CD8-positive, alpha-beta memory T cell (primary cell): ENCODE measurements around the gene UNC5C. TPM values are rescaled to one million over a fixed set of nuclear protein-coding genes. Genes with fewer than 3 reads are reported as not detected.

Experiments
- CTCF ChIA-PET: fragments of 350-600 bp; sonication (Branson Sonifier 250); formaldehyde crosslinking; loops from one replicate; lab custom pipeline; 2021; ENCODE audit warnings: antibody characterized with exemption; lab: Charles Lee
- POLR2A ChIA-PET: fragments of 350-600 bp; sonication (Branson Sonifier 250); formaldehyde crosslinking; loops from one replicate; lab custom pipeline; 2021; ENCODE audit warnings: antibody characterized with exemption; lab: Charles Lee
- DNase-seq, 5 donors: peaks; one replicate each; pipeline versions ENCODE4 v3.0.0 to v3.0.0-alpha.2; 2020 to 2022; ENCODE audit warnings: mixed read lengths in 1 of 5
- H3K27ac ChIP-seq: one replicate; pipeline ENCODE4 v1.7.0; 2013; ENCODE audit warnings: low read depth, mild to moderate bottlenecking, low read length, moderate library complexity
- H3K27me3 ChIP-seq: 2 replicates; pipeline ENCODE4 v1.7.0; 2013; ENCODE audit warnings: low read length, mild to moderate bottlenecking; ENCODE audit not compliant: insufficient read depth, poor library complexity, severe bottlenecking
- H3K36me3 ChIP-seq: 2 replicates; pipeline ENCODE4 v1.7.0; 2013; ENCODE audit warnings: mild to moderate bottlenecking, low read length, moderate library complexity; ENCODE audit not compliant: insufficient read depth
- H3K4me1 ChIP-seq: 2 replicates; pipeline ENCODE4 v1.7.0; 2013; ENCODE audit warnings: mild to moderate bottlenecking, low read length, moderate library complexity; ENCODE audit not compliant: insufficient read depth
- H3K4me3 ChIP-seq: 2 replicates; pipeline ENCODE4 v1.7.0; 2013; ENCODE audit warnings: mild to moderate bottlenecking, low read length
- H3K9me3 ChIP-seq: 2 replicates; pipeline ENCODE4 v1.7.0; 2013; ENCODE audit warnings: mild to moderate bottlenecking, low read length
- H3K27ac Mint-ChIP-seq, 8 donors: one replicate each; pipeline ENCODE4 v1.8.0; 2020 to 2021; ENCODE audit warnings: mixed read lengths in 8 of 8, mild to moderate bottlenecking in 6 of 8, inconsistent platforms in 3 of 8, moderate library complexity in 3 of 8
- H3K27me3 Mint-ChIP-seq, 2 donors: one replicate each; pipeline ENCODE4 v1.8.0; 2020 to 2021; ENCODE audit warnings: mixed read lengths in 2 of 2, mild to moderate bottlenecking in 1 of 2, moderate library complexity in 1 of 2
- H3K36me3 Mint-ChIP-seq, 3 donors: one replicate each; pipeline ENCODE4 v1.8.0; 2020 to 2021; ENCODE audit warnings: mixed read lengths in 3 of 3, inconsistent platforms in 1 of 3, mild to moderate bottlenecking in 1 of 3
- H3K4me1 Mint-ChIP-seq, 3 donors: one replicate each; pipeline ENCODE4 v1.8.0; 2020 to 2021; ENCODE audit warnings: mixed read lengths in 3 of 3, inconsistent platforms in 1 of 3, mild to moderate bottlenecking in 1 of 3
- H3K4me3 Mint-ChIP-seq, 7 donors: one replicate each; pipeline ENCODE4 v1.8.0; 2020 to 2021; ENCODE audit warnings: mixed read lengths in 7 of 7, mild to moderate bottlenecking in 6 of 7, moderate library complexity in 4 of 7, inconsistent platforms in 2 of 7
- H3K9me3 Mint-ChIP-seq, 5 donors: one replicate each; pipeline ENCODE4 v1.8.0; 2020 to 2022; ENCODE audit warnings: mixed read lengths in 5 of 5, mild to moderate bottlenecking in 3 of 5, moderate library complexity in 2 of 5, inconsistent platforms in 1 of 5
- polyA plus RNA-seq: library from polyadenylated mRNA; unstranded; fragments of 300-500 nt; fragmentation: Illumina TruSeq; gene quantifications from one replicate; pipeline ENCODE4 v1.2.3, GENCODE V29; 2021
- total RNA-seq, 2 experiments: library from RNA; stranded (reverse); gene quantifications; one replicate each; pipeline ENCODE4 v1.2.3, GENCODE V29; 2021

Gene UNC5C
- total and polyA plus RNA-seq, 3 experiments from 2014 or later: not detected

DNA sequence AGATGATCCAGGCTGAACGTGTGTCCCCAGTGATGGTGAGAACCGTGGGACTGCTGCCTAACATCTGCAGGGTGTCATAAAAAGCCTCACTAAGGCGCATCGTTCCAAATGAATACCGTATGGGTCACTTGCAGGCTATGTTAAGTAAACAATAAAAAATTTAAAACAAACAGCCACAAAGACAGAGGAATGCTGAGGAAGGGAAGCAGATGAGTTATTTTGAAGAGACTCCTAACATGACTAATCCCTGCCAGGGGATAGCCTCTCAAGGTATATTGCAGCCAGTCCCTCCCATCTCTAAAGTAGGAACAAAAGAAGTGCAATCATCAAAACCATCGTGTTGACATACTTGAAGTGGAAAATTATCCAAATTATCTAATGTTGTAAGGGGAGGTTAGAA lies 83.8 kb downstream of the UNC5C start:
- H3K9me3 ChIP-seq: no peaks in the 10 kb centered on the region
- H3K27me3 Mint-ChIP-seq: no peaks in the 10 kb centered on the region
- peaks cover 0 to 9% (median 6%) of the 10 kb centered on the region in 5 donors for H3K9me3 Mint-ChIP-seq
- CTCF ChIA-PET: no interaction called here
- no peaks in the 10 kb centered on the region for H3K27me3 ChIP-seq
- no peak overlapping the region for H3K4me3 ChIP-seq
- POLR2A ChIA-PET: no interaction called here
- no peaks in the 10 kb centered on the region for H3K36me3 Mint-ChIP-seq
- no peaks in the 10 kb centered on the region for H3K4me1 ChIP-seq
- no peak overlapping the region for H3K27ac ChIP-seq
- no peak for DNase-seq
- H3K4me1 Mint-ChIP-seq: no peaks in the 10 kb centered on the region
- no peaks in the 10 kb centered on the region for H3K36me3 ChIP-seq
- H3K27ac Mint-ChIP-seq: no peak overlapping the region
- no peak overlapping the region for H3K4me3 Mint-ChIP-seq

GRCh38 chr4:95462921-95463320 lies 85.9 kb downstream of the UNC5C start:
- H3K4me1 Mint-ChIP-seq: no peaks in the 10 kb centered on the region
- POLR2A ChIA-PET: no interaction called here
- H3K4me3 Mint-ChIP-seq: no peak overlapping the region
- Histone ChIP-seq H3K4me3 (no peak overlapping the region), H3K27me3 (no peaks in the 10 kb centered on the region), H3K27ac (no peak overlapping the region), H3K4me1 (no peaks in the 10 kb centered on the region), H3K36me3 (no peaks in the 10 kb centered on the region), H3K9me3 (no peaks in the 10 kb centered on the region)
- no peak for DNase-seq
- H3K36me3 Mint-ChIP-seq: no peaks in the 10 kb centered on the region
- CTCF ChIA-PET: no interaction called here
- no peaks in the 10 kb centered on the region for H3K27me3 Mint-ChIP-seq
- H3K9me3 Mint-ChIP-seq: peaks cover 0 to 9% (median 6%) of the 10 kb centered on the region in 5 donors
- H3K27ac Mint-ChIP-seq: no peak overlapping the region

- Mint-ChIP-seq H3K27me3 (no peaks in the 10 kb centered on the region), H3K36me3 (no peaks in the 10 kb centered on the region), H3K4me3 (no peak overlapping the region), H3K9me3 (peaks cover 0 to 7% (median 1%) of the 10 kb centered on the region in 5 donors), H3K4me1 (no peaks in the 10 kb centered on the region), H3K27ac (no peak overlapping the region)
- H3K36me3 ChIP-seq: no peaks in the 10 kb centered on the region
- POLR2A ChIA-PET: no interaction called here
- H3K4me1 ChIP-seq: no peaks in the 10 kb centered on the region
- H3K27ac ChIP-seq: no peak overlapping the region
- no peaks in the 10 kb centered on the region for H3K9me3 ChIP-seq
- H3K27me3 ChIP-seq: no peaks in the 10 kb centered on the region
- DNase-seq: no peak
- CTCF ChIA-PET: no interaction called here
- H3K4me3 ChIP-seq: no peak overlapping the region
Observed at GRCh38 chr4:95457353-95457752, 91.4 kb downstream of the UNC5C start.

- DNase-seq: no peak
- H3K4me1 Mint-ChIP-seq: no peaks in the 10 kb centered on the region
- H3K4me3 Mint-ChIP-seq: no peak overlapping the region
- ChIA-PET POLR2A (no interaction called here), CTCF (no interaction called here)
- H3K36me3 ChIP-seq: no peaks in the 10 kb centered on the region
- H3K27ac Mint-ChIP-seq: no peak overlapping the region
- no peaks in the 10 kb centered on the region for H3K9me3 ChIP-seq
- no peaks in the 10 kb centered on the region for H3K4me1 ChIP-seq
- peaks cover 0 to 11% (median 0%) of the 10 kb centered on the region in 5 donors for H3K9me3 Mint-ChIP-seq
- no peak overlapping the region for H3K4me3 ChIP-seq
- no peaks in the 10 kb centered on the region for H3K27me3 Mint-ChIP-seq
- H3K27ac ChIP-seq: no peak overlapping the region
- H3K36me3 Mint-ChIP-seq: no peaks in the 10 kb centered on the region
- H3K27me3 ChIP-seq: no peaks in the 10 kb centered on the region
Observed at GRCh38 chr4:95450294-95450693, 98.5 kb downstream of the UNC5C start.

DNA sequence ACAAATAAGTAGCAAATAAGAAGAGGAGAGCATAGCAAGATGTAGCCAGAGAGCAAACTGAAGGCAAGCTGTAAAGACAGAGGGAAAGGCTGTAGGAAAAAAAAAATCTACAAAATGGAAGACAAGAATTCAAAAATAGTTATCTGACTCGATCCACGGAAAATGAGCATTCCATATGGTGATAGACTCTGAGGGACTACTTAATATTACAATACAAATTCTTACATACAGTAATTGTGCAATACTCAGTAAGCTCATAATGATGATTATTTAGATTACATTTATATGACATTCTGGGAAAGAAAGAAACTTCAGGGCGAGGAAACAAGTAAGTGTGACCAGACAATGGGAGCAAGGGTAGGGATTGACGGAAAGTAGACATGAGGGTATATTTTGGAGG lies 102.6 kb downstream of the UNC5C start:
- ChIA-PET POLR2A (no interaction called here), CTCF (no interaction called here)
- H3K4me1 ChIP-seq: no peaks in the 10 kb centered on the region
- no peaks in the 10 kb centered on the region for H3K27me3 Mint-ChIP-seq
- DNase-seq: no peak
- H3K4me3 ChIP-seq: no peak overlapping the region
- H3K36me3 ChIP-seq: no peaks in the 10 kb centered on the region
- peaks cover 0 to 6% (median 2%) of the 10 kb centered on the region in 5 donors for H3K9me3 Mint-ChIP-seq
- H3K9me3 ChIP-seq: no peaks in the 10 kb centered on the region
- no peak overlapping the region for H3K27ac Mint-ChIP-seq
- H3K36me3 Mint-ChIP-seq: no peaks in the 10 kb centered on the region
- H3K4me1 Mint-ChIP-seq: no peaks in the 10 kb centered on the region
- no peak overlapping the region for H3K27ac ChIP-seq
- no peak overlapping the region for H3K4me3 Mint-ChIP-seq
- no peaks in the 10 kb centered on the region for H3K27me3 ChIP-seq

DNA sequence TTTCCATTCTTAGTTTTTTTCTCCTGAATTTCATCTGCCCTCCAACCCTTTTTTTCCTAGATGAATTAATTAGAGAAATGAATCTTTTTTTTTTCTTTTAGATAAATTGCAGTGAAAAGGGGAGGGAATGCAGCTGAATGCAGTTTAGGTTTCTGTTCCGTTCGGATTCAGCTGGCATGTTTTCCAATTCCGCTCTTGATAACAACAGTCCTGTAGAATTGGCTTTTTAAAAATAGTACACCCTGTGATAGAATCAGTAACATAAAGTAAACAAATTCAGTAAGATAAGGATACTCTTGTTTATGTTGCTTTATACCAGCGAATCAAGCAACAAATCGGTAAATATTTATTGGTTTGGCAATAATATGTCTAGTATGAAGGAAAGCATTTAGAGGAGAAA lies 103.5 kb downstream of the UNC5C start:
- POLR2A ChIA-PET: no interaction called here
- H3K4me3 Mint-ChIP-seq: no peak overlapping the region
- DNase-seq: no peak
- Histone ChIP-seq H3K36me3 (no peaks in the 10 kb centered on the region), H3K27me3 (no peaks in the 10 kb centered on the region), H3K9me3 (no peaks in the 10 kb centered on the region), H3K4me3 (no peak overlapping the region), H3K4me1 (no peaks in the 10 kb centered on the region), H3K27ac (no peak overlapping the region)
- CTCF ChIA-PET: no interaction called here
- H3K27ac Mint-ChIP-seq: no peak overlapping the region
- H3K9me3 Mint-ChIP-seq: peaks cover 0 to 6% (median 2%) of the 10 kb centered on the region in 5 donors
- no peaks in the 10 kb centered on the region for H3K4me1 Mint-ChIP-seq
- H3K27me3 Mint-ChIP-seq: no peaks in the 10 kb centered on the region
- no peaks in the 10 kb centered on the region for H3K36me3 Mint-ChIP-seq

GRCh38 chr4:95444812-95445211 lies 104.0 kb downstream of the UNC5C start:
- Mint-ChIP-seq H3K9me3 (peaks cover 0 to 6% (median 2%) of the 10 kb centered on the region in 5 donors), H3K4me3 (no peak overlapping the region), H3K27ac (no peak overlapping the region), H3K36me3 (no peaks in the 10 kb centered on the region), H3K27me3 (no peaks in the 10 kb centered on the region), H3K4me1 (no peaks in the 10 kb centered on the region)
- Histone ChIP-seq H3K4me1 (no peaks in the 10 kb centered on the region), H3K4me3 (no peak overlapping the region), H3K27ac (no peak overlapping the region), H3K36me3 (no peaks in the 10 kb centered on the region), H3K9me3 (no peaks in the 10 kb centered on the region), H3K27me3 (no peaks in the 10 kb centered on the region)
- ChIA-PET CTCF (no interaction called here), POLR2A (no interaction called here)
- DNase-seq: no peak

GRCh38 chr4:95439896-95440295 lies 108.9 kb downstream of the UNC5C start:
- CTCF ChIA-PET: no interaction called here
- H3K36me3 ChIP-seq: no peaks in the 10 kb centered on the region
- H3K27ac Mint-ChIP-seq: no peak overlapping the region
- H3K4me3 ChIP-seq: no peak overlapping the region
- H3K27ac ChIP-seq: no peak overlapping the region
- H3K36me3 Mint-ChIP-seq: no peaks in the 10 kb centered on the region
- H3K27me3 Mint-ChIP-seq: no peaks in the 10 kb centered on the region
- H3K4me1 Mint-ChIP-seq: no peaks in the 10 kb centered on the region
- DNase-seq: no peak
- no peaks in the 10 kb centered on the region for H3K9me3 ChIP-seq
- POLR2A ChIA-PET: no interaction called here
- no peak overlapping the region for H3K4me3 Mint-ChIP-seq
- H3K9me3 Mint-ChIP-seq: peaks cover 0 to 4% (median 2%) of the 10 kb centered on the region in 5 donors
- H3K4me1 ChIP-seq: no peaks in the 10 kb centered on the region
- no peaks in the 10 kb centered on the region for H3K27me3 ChIP-seq

GRCh38 chr4:95439071-95439470 lies 109.7 kb downstream of the UNC5C start:
- CTCF ChIA-PET: no interaction called here
- Mint-ChIP-seq H3K4me1 (no peaks in the 10 kb centered on the region), H3K27ac (no peak overlapping the region), H3K27me3 (no peaks in the 10 kb centered on the region), H3K36me3 (no peaks in the 10 kb centered on the region), H3K4me3 (no peak overlapping the region), H3K9me3 (peaks cover 0 to 4% (median 2%) of the 10 kb centered on the region in 5 donors)
- DNase-seq: no peak
- Histone ChIP-seq H3K4me3 (no peak overlapping the region), H3K27ac (no peak overlapping the region), H3K36me3 (no peaks in the 10 kb centered on the region), H3K4me1 (no peaks in the 10 kb centered on the region), H3K27me3 (no peaks in the 10 kb centered on the region), H3K9me3 (no peaks in the 10 kb centered on the region)
- POLR2A ChIA-PET: no interaction called here
